ENCODE results near the gene ZNF726.
"Not testable (repeated sequence)": the region's sequence is repeated elsewhere in the genome, so short reads cannot be mapped to it uniquely, and the experiment has no call there.

Gene ZNF726

GRCh38 chr19:23946569-23946968 lies 31.9 kb downstream of the ZNF726 start:
- DNase-seq (ENCODE audit: low spot score) = no peak

- no peak for DNase-seq (ENCODE audit: low spot score)
These were observed 34.9 kb downstream of the ZNF726 start for GRCh38 chr19:23949611-23950010.

DNA sequence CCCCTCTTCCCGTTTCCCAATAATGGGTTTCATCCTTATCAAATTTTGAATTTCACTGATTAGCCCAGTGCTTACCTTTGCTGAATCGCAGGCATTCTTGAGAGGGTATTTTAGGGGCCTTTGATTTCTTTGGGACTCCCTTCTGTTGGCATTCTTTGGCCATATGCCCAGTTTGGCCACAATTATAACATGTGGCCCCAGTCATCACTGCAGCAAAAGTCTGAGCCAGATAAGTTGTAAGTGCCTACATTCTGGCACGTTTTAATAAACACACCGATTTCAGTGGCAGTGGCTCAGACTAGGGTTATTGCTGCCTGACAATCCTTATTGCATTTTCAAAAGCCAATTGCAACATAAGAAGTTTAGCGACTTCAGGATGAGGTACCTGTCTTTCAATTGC lies 41.4 kb downstream of the ZNF726 start:
- no peak for DNase-seq (ENCODE audit: low spot score)

DNA sequence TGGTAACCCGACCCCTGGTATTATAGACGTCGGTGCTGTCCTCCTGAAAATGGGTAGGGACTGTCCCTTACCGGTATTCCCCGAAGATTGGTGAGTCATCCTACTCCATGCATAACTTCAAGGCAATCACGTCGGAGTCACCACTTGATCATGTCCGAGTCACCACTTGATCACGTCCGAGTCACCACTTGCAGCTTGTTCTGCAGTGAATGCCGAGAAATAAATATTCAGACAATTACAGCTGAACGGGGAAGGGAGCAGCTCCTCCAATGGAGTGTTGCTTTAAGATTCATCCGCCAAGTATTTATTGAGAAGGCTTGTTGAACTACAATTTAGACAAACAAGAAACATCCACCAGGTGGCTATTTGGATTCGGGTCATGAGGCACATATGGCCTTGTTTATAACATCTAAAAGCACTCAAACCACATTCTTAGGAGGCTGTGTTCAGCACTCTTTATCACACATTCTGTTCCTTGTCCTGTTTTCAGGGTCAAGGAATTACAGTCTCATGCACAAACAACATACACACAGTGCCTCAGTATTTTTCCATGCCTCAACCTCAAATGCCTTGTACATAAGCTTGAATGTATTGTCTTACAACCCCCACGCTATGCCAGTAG lies 43.1 kb downstream of the ZNF726 start:
- DNase-seq (ENCODE audit: low spot score) = no peak

- DNase-seq (ENCODE audit: low spot score) = not testable (repeated sequence)
These were observed 48.7 kb downstream of the ZNF726 start for GRCh38 chr19:23963396-23963795.

- DNase-seq (ENCODE audit: low spot score) = not testable (repeated sequence)
These were observed 49.2 kb downstream of the ZNF726 start for GRCh38 chr19:23963881-23964280.

DNA sequence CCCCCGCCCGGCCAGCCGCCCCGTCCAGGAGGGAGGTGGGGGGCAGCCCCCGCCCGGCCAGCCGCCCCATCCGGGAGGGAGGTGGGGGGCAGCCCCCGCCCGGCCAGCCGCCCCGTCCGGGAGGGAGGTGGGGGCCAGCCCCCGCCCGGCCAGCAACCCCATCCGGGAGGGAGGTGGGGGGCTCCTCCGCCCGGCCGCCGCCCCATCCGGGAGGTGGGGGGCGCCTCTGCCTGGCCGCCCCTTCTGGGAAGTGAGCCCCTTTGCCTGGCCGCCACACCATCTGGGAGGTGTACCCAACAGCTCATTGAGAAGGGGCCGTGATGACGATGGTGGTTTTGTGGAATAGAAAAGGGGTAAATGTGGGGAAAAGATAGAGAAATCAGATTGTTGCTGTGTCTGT lies 49.6 kb downstream of the ZNF726 start:
- not testable (repeated sequence) for DNase-seq (ENCODE audit: low spot score)

DNA sequence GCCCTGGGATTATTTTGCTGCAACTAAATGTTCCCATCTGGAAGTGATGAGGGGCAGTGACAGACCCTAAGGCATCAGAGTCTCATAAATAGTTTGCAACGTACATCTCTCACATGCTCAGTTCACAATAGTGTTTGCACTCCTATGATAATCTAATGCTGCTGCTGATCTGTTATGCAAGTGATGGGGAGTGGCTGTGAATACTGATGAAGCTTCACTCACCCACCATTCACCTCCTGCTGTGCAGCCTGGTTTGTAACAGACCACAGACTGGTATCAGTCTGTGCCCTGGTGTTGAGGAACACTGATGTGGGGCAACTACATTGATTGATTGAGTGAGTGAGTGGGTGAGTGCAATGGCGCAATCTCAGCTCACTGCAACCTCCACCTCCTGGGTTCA lies 54.9 kb downstream of the ZNF726 start:
- DNase-seq (ENCODE audit: low spot score) = no peak

- no peak for DNase-seq (ENCODE audit: low spot score)
These were observed 56.9 kb downstream of the ZNF726 start for GRCh38 chr19:23971598-23971997.

- no peak for DNase-seq (ENCODE audit: low spot score)
These were observed 57.5 kb downstream of the ZNF726 start for GRCh38 chr19:23972161-23972560.

- no peak for DNase-seq (ENCODE audit: low spot score)
These were observed 60.3 kb downstream of the ZNF726 start for GRCh38 chr19:23974941-23975340.

DNA sequence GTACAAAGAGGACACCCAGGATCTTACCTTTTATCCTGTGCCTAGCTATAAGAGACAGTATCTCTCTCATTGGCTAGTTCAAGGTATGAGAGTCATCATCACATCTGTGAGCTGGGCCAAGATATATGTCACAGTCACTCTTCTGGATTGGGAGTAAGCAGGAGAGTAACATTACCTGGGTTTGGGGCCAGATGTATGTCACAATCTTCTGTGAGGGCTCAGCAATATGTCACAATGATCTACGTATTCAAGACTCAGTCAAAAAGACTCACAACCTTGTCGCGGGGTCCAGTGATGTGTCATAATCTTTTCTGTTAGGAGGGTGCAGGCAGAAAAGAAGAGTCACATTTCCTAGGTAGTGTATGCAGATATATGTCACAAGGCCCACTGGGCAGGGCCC lies 61.9 kb downstream of the ZNF726 start:
- not testable (repeated sequence) for DNase-seq (ENCODE audit: low spot score)

GRCh38 chr19:23977256-23977655 lies 62.6 kb downstream of the ZNF726 start:
- not testable (repeated sequence) for DNase-seq (ENCODE audit: low spot score)

- no peak for DNase-seq (ENCODE audit: low spot score)
These were observed 63.4 kb downstream of the ZNF726 start for GRCh38 chr19:23978068-23978467.

- no peak for DNase-seq (ENCODE audit: low spot score)
These were observed 66.1 kb downstream of the ZNF726 start for GRCh38 chr19:23980805-23981204.

DNA sequence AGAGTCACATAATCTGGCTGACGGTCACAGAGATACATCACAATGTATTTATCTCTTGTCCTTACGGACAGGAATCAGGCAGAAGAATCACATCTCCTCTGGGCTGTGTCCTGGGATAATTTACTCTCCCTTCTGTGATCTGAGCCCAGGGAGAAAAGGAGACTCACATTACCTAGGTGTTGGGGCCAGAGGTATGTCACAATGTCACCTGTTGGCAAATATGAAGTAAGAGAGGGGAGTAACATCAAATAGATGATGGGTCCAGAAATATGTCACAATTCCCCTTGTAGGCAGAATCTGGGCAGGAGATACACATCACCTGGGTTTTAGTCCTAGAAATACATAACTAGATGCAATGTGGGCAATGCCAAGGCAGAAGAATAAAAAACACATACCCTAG lies 67.2 kb downstream of the ZNF726 start:
- DNase-seq (ENCODE audit: low spot score) = no peak

DNA sequence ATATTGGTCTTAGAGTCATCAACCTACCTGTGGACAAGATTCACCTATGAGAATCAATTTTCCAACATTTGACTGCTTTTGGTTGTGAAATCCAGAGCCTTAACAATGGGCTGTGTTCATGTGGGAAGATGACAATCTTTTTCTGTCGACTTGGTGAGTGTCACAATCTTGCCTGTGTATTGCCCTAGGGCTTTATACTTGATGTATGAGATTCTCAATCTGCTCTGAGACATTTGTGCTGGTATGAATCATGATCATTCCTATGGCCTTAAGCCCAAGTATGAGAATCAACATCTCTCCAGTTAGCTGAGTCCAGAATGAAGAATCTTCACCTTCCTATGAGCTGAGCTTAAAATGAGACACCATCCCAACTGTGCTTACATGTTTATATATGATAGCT lies 68.7 kb downstream of the ZNF726 start:
- no peak for DNase-seq (ENCODE audit: low spot score)
